Subcutaneous abdominal adipose tissue (tissue), 5 donors: ENCODE measurements around the gene RSPH9.

ENCODE experiments used
- H3K27ac ChIP-seq: one replicate; pipeline ENCODE4 v1.7.0; 2013; ENCODE audit warnings: low read depth, mild to moderate bottlenecking, inconsistent platforms, low read length, moderate library complexity
- H3K27me3 ChIP-seq, 5 donors: one replicate each; pipeline ENCODE4 v1.7.0; 2013; ENCODE audit warnings: low read length in 5 of 5, inconsistent platforms in 1 of 5; ENCODE audit not compliant: control insufficient read depth in 5 of 5, insufficient read depth in 4 of 5
- H3K36me3 ChIP-seq, 5 donors: one replicate each; pipeline ENCODE4 v1.7.0; 2013; ENCODE audit warnings: low read length in 5 of 5; ENCODE audit not compliant: control insufficient read depth in 5 of 5, insufficient read depth in 5 of 5
- H3K4me1 ChIP-seq, 5 donors: one replicate each; pipeline ENCODE4 v1.7.0; 2013; ENCODE audit warnings: low read length in 5 of 5, mild to moderate bottlenecking in 3 of 5, moderate library complexity in 1 of 5; ENCODE audit not compliant: control insufficient read depth in 5 of 5, insufficient read depth in 5 of 5
- H3K4me3 ChIP-seq, 5 donors: one replicate each; pipeline ENCODE4 v1.7.0; 2013; ENCODE audit warnings: low read length in 5 of 5, low read depth in 1 of 5
- H3K9ac ChIP-seq, 5 donors: one replicate each; pipeline ENCODE4 v1.7.0; 2013; ENCODE audit warnings: low read length in 5 of 5, mild to moderate bottlenecking in 4 of 5, moderate library complexity in 3 of 5
- H3K9me3 ChIP-seq, 5 donors: one replicate each; pipeline ENCODE4 v1.7.0; 2013; ENCODE audit warnings: low read length in 5 of 5; ENCODE audit not compliant: control insufficient read depth in 5 of 5
- donor health status: healthy.
- donor health status: healthy.
- donor health status: healthy.
- donor health status: healthy.
- donor health status: healthy.

Gene RSPH9

GRCh38 chr6:43707269-43707668, 62.4 kb downstream of the RSPH9 start:
- Histone ChIP-seq H3K4me3 (no peak overlapping the region), H3K9ac (no peak overlapping the region), H3K27ac (no peak overlapping the region), H3K9me3 (no peaks in the 10 kb centered on the region), H3K4me1 (peaks cover 9 to 42% (median 31%) of the 10 kb centered on the region in 5 donors), H3K36me3 (no peaks in the 10 kb centered on the region), H3K27me3 (peaks cover 0 to 11% (median 5%) of the 10 kb centered on the region in 5 donors)

GRCh38 chr6:43707767-43708166, 62.9 kb downstream of the RSPH9 start:
- H3K4me3 ChIP-seq: no peak overlapping the region
- no peaks in the 10 kb centered on the region for H3K9me3 ChIP-seq
- H3K27me3 ChIP-seq: peaks cover 0 to 16% (median 9%) of the 10 kb centered on the region in 5 donors
- H3K36me3 ChIP-seq: no peaks in the 10 kb centered on the region
- peaks cover 6 to 37% (median 27%) of the 10 kb centered on the region in 5 donors for H3K4me1 ChIP-seq
- H3K27ac ChIP-seq: no peak overlapping the region
- H3K9ac ChIP-seq: no peak overlapping the region

- H3K4me3 ChIP-seq: no peak overlapping the region
- H3K36me3 ChIP-seq: no peaks in the 10 kb centered on the region
- H3K4me1 ChIP-seq: peaks cover 3 to 31% (median 20%) of the 10 kb centered on the region in 5 donors
- peaks cover 0 to 17% (median 9%) of the 10 kb centered on the region in 5 donors for H3K27me3 ChIP-seq
- H3K9me3 ChIP-seq: no peaks in the 10 kb centered on the region
- no peak overlapping the region for H3K9ac ChIP-seq
- peak overlapping the region; percentile 40 for H3K27ac ChIP-seq
Observed at GRCh38 chr6:43708860-43709653, 64.2 kb downstream of the RSPH9 start.

GRCh38 chr6:43709654-43710303, 64.9 kb downstream of the RSPH9 start:
- Histone ChIP-seq H3K9ac (no peak overlapping the region), H3K36me3 (no peaks in the 10 kb centered on the region), H3K27ac (peak overlapping the region; percentile 40), H3K9me3 (no peaks in the 10 kb centered on the region), H3K4me1 (peaks cover 3 to 31% (median 20%) of the 10 kb centered on the region in 5 donors), H3K27me3 (peaks cover 0 to 17% (median 9%) of the 10 kb centered on the region in 5 donors), H3K4me3 (no peak overlapping the region)

GRCh38 chr6:43710576-43710975, 65.7 kb downstream of the RSPH9 start:
- Histone ChIP-seq H3K4me1 (peaks cover 4 to 32% (median 23%) of the 10 kb centered on the region in 5 donors), H3K9me3 (no peaks in the 10 kb centered on the region), H3K9ac (no peak overlapping the region), H3K27me3 (peaks cover 0 to 17% (median 9%) of the 10 kb centered on the region in 5 donors), H3K4me3 (no peak overlapping the region), H3K36me3 (no peaks in the 10 kb centered on the region), H3K27ac (no peak overlapping the region)

- Histone ChIP-seq H3K9ac (no peak overlapping the region), H3K36me3 (no peaks in the 10 kb centered on the region), H3K27me3 (peaks cover 2 to 22% (median 5%) of the 10 kb centered on the region in 5 donors), H3K4me1 (peaks cover 8 to 32% (median 21%) of the 10 kb centered on the region in 5 donors), H3K9me3 (no peaks in the 10 kb centered on the region), H3K27ac (no peak overlapping the region), H3K4me3 (no peak overlapping the region)
Observed at GRCh38 chr6:43712579-43712978, 67.7 kb downstream of the RSPH9 start.

- Histone ChIP-seq H3K9me3 (no peaks in the 10 kb centered on the region), H3K36me3 (no peaks in the 10 kb centered on the region), H3K9ac (no peak overlapping the region), H3K4me1 (peaks cover 12 to 42% (median 23%) of the 10 kb centered on the region in 5 donors), H3K27me3 (peaks cover 0 to 25% (median 6%) of the 10 kb centered on the region in 5 donors), H3K27ac (no peak overlapping the region), H3K4me3 (no peak overlapping the region)
Observed at GRCh38 chr6:43713643-43714310, 68.9 kb downstream of the RSPH9 start.

GRCh38 chr6:43714311-43715055, 69.6 kb downstream of the RSPH9 start:
- Histone ChIP-seq H3K9me3 (no peaks in the 10 kb centered on the region), H3K27me3 (peaks cover 0 to 25% (median 7%) of the 10 kb centered on the region in 5 donors), H3K4me1 (peaks cover 9 to 40% (median 18%) of the 10 kb centered on the region in 5 donors), H3K4me3 (no peak overlapping the region), H3K9ac (no peak overlapping the region), H3K27ac (no peak overlapping the region), H3K36me3 (no peaks in the 10 kb centered on the region)

GRCh38 chr6:43715056-43715788, 70.4 kb downstream of the RSPH9 start:
- Histone ChIP-seq H3K4me3 (no peak overlapping the region), H3K27ac (no peak overlapping the region), H3K36me3 (no peaks in the 10 kb centered on the region), H3K9ac (no peak overlapping the region), H3K4me1 (peaks cover 9 to 37% (median 18%) of the 10 kb centered on the region in 5 donors), H3K9me3 (no peaks in the 10 kb centered on the region), H3K27me3 (peaks cover 0 to 25% (median 7%) of the 10 kb centered on the region in 5 donors)
